ENCODE data around the gene GPR108. TPM values are rescaled to one million over a fixed set of nuclear protein-coding genes. Genes with fewer than 3 reads are reported as not detected.

The GPR108 gene
- total and polyA plus RNA-seq, 2 of the 13 experiments (the other 11 are each of a cell fraction or from before 2014, with no cell fraction given): 36.4 to 63.0 TPM

- no peak for FAIRE-seq
Measured at GRCh38 chr19:6750062-6750461, 12.7 kb upstream of the GPR108 start.

More at GRCh38 chr19:6750062-6750461, 12.7 kb upstream of the GPR108 start:
- H3K4me3 ChIP-seq (replicated peaks in 1 of 3; ENCODE audit: insufficient read depth in 1 of 3, low read depth in 2 of 3, low read length in 3 of 3): no peak overlapping the region
- POLR2A ChIA-PET: interaction anchor here (0.7 kb wide), 1 partner anchor 46 kb away, joined by 3 read pairs; no protein-coding TSS in a partner anchor
- H3K9me3 ChIP-seq (ENCODE audit: low read length): no peaks in the 10 kb centered on the region
- H3K27me3 ChIP-seq (ENCODE audit: control insufficient read depth in 1 of 2, insufficient read depth in 2 of 2, low read length in 2 of 2): no peaks in the 10 kb centered on the region
- BruUV-seq (replicated peaks): no TSS peak
- H4K20me1 ChIP-seq (ENCODE audit: insufficient read depth, low read length): no peaks in the 10 kb centered on the region
- H3K9ac ChIP-seq (ENCODE audit: insufficient read depth, low read depth, low read length): no peak overlapping the region
- in situ Hi-C loops (cut with HindIII; ENCODE audit: extremely low pct_ligation_motif_present, low pct_unique_long_range_greater_than_20kb): no loop called here
- ATAC-seq: no peak
- 95% methylated on average over 10 of the region's 20 CpGs for WGBS (ENCODE audit: low lambda C conversion rate)
- peaks cover 17 to 42% of the 10 kb centered on the region in 2 experiments for H3K36me3 ChIP-seq (replicated peaks in 1 of 2; ENCODE audit: control insufficient read depth in 1 of 2, insufficient read depth in 2 of 2, low read length in 2 of 2)
- CTCF ChIA-PET (ENCODE audit: low intra/inter-chr PET ratio, low total read pairs): no interaction called here
- intact Hi-C loops (cut with micrococcal nuclease; ENCODE audit: unreplicated experiment): loop anchor here (5.0 kb wide), 1 partner anchor 112 kb away; no protein-coding TSS in a partner anchor
- H3K27ac ChIP-seq (ENCODE audit: extremely low read length, insufficient read depth, low read length): no peak overlapping the region
- H3K4me2 ChIP-seq (ENCODE audit: low read depth, low read length): no peak overlapping the region
- no peak for DNase-seq (ENCODE audit: low spot score)
- no peaks in the 10 kb centered on the region for H3K79me2 ChIP-seq (ENCODE audit: insufficient read depth, low read length)
- peaks cover 32% of the 10 kb centered on the region for H3K4me1 ChIP-seq (ENCODE audit: insufficient read depth, low read length)
- H2AFZ ChIP-seq (ENCODE audit: low read length): no peak overlapping the region
- TF ChIP-seq, protein P1, sequence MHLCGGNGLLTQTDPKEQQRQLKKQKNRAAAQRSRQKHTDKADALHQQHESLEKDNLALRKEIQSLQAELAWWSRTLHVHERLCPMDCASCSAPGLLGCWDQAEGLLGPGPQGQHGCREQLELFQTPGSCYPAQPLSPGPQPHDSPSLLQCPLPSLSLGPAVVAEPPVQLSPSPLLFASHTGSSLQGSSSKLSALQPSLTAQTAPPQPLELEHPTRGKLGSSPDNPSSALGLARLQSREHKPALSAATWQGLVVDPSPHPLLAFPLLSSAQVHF (CRISPR knock-in tag; IDR thresholded peaks at IDR 0.05): no peak
- TF ChIP-seq CBFB (CRISPR knock-in tag; IDR thresholded peaks at IDR 0.05) (no peak), ZNF605 (CRISPR knock-in tag; IDR thresholded peaks at IDR 0.05) (no peak), ZNF224 (CRISPR knock-in tag; IDR thresholded peaks at IDR 0.05) (no peak), ZNF777 (CRISPR knock-in tag; IDR thresholded peaks at IDR 0.05) (no peak), AGO2 (optimal IDR thresholded peaks at IDR 0.05; ENCODE audit: low read depth, low read length) (peak; percentile 43), ZMYM2 (CRISPR knock-in tag; IDR thresholded peaks at IDR 0.05) (no peak), ZNF282 (IDR thresholded peaks at IDR 0.05; ENCODE audit: partially characterized antibody) (no peak), KLF6 (CRISPR knock-in tag; IDR thresholded peaks at IDR 0.05) (no peak), ZNF563 (CRISPR knock-in tag; IDR thresholded peaks at IDR 0.05) (no peak), PPARG (CRISPR knock-in tag; conservative IDR thresholded peaks at IDR 0.05) (no peak), PRPF4 (IDR thresholded peaks at IDR 0.05; ENCODE audit: low read depth, low read length, poor library complexity, severe bottlenecking) (no peak), GLI4 (CRISPR knock-in tag; IDR thresholded peaks at IDR 0.05; ENCODE audit: borderline replicate concordance) (no peak), RBFOX2 (IDR thresholded peaks at IDR 0.05; ENCODE audit: low read depth, low read length) (0 out of 2 replicates have a peak, but pooled peaks have one; percentile 37)
- TF ChIP-seq, protein P2, sequence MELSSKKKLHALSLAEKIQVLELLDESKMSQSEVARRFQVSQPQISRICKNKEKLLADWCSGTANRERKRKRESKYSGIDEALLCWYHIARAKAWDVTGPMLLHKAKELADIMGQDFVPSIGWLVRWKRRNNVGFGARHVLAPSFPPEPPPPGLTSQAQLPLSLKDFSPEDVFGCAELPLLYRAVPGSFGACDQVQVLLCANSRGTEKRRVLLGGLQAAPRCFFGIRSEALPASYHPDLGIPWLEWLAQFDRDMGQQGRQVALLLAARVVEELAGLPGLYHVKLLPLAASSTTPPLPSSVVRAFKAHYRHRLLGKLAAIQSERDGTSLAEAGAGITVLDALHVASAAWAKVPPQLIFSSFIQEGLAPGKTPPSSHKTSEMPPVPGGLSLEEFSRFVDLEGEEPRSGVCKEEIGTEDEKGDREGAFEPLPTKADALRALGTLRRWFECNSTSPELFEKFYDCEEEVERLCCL (CRISPR knock-in tag; IDR thresholded peaks at IDR 0.05; ENCODE audit: borderline replicate concordance): no peak
